HFFc6 (cell line): ENCODE measurements around the gene CPHXL. TPM values are rescaled to one million over a fixed set of nuclear protein-coding genes. Genes with fewer than 3 reads are reported as not detected.

Experiments
- DNase-seq: peaks from one replicate; pipeline ENCODE4 v3.0.0-alpha.2; 2018
- H3K27ac Mint-ChIP-seq: 2 replicates; pipeline ENCODE4 v1.8.0; 2020; ENCODE audit warnings: mild to moderate bottlenecking, mixed read lengths
- H3K27me3 Mint-ChIP-seq: 2 replicates; pipeline ENCODE4 v1.8.0; 2021; ENCODE audit warnings: mild to moderate bottlenecking, moderate library complexity, mixed read lengths; ENCODE audit not compliant: insufficient read depth
- H3K36me3 Mint-ChIP-seq: 2 replicates; pipeline ENCODE4 v1.8.0; 2021; ENCODE audit warnings: low read depth, mixed read lengths
- H3K4me1 Mint-ChIP-seq: 2 replicates; pipeline ENCODE4 v1.8.0; 2020; ENCODE audit warnings: low read depth, mixed read lengths
- H3K4me3 Mint-ChIP-seq: 2 replicates; pipeline ENCODE4 v1.8.0; 2020; ENCODE audit warnings: mild to moderate bottlenecking, moderate library complexity, mixed read lengths
- H3K9me3 Mint-ChIP-seq: 2 replicates; pipeline ENCODE4 v1.8.0; 2020; ENCODE audit warnings: mild to moderate bottlenecking, mixed read lengths
- CTCF ChIP-seq: fragments of 200-600 bp; sonication (generic); IDR thresholded peaks from 2 replicates; pipeline ENCODE4 v1.5.0; 2021; ENCODE audit warnings: antibody characterized with exemption, mild to moderate bottlenecking
- total RNA-seq, 6 experiments: library from RNA; stranded (reverse); fragmentation: NEBNext Ultra II Directional; extraction: Animal tissue kit (Norgen Biotek cat#: 25700); gene quantifications; 2 replicates in 1 of 6; 3 replicates in 5 of 6; pipeline ENCODE4 v1.2.3, GENCODE V29; 2021

CPHXL gene
- total RNA-seq, 6 experiments from 2014 or later: not detected

- no peak overlapping the region for H3K4me3 Mint-ChIP-seq
- peaks cover 5% of the 10 kb centered on the region for H3K27me3 Mint-ChIP-seq
- no peak for TF ChIP-seq CTCF
- peaks cover 21% of the 10 kb centered on the region for H3K4me1 Mint-ChIP-seq
- DNase-seq: no peak
- H3K9me3 Mint-ChIP-seq: no peaks in the 10 kb centered on the region
- H3K27ac Mint-ChIP-seq: no peak overlapping the region
- no peaks in the 10 kb centered on the region for H3K36me3 Mint-ChIP-seq
Measured at GRCh38 chr16:75732871-75733270, 6.6 kb upstream of the CPHXL start.

GRCh38 chr16:75727221-75727620 is 931 bp upstream of the CPHXL start:
- no peaks in the 10 kb centered on the region for H3K9me3 Mint-ChIP-seq
- H3K27me3 Mint-ChIP-seq: peaks cover 6% of the 10 kb centered on the region
- DNase-seq: no peak
- no peak overlapping the region for H3K27ac Mint-ChIP-seq
- TF ChIP-seq CTCF: no peak
- no peak overlapping the region for H3K4me3 Mint-ChIP-seq
- no peaks in the 10 kb centered on the region for H3K36me3 Mint-ChIP-seq
- H3K4me1 Mint-ChIP-seq: no peaks in the 10 kb centered on the region

- Mint-ChIP-seq H3K4me1 (no peaks in the 10 kb centered on the region), H3K36me3 (no peaks in the 10 kb centered on the region), H3K4me3 (no peak overlapping the region), H3K27ac (no peak overlapping the region), H3K9me3 (peaks cover 4% of the 10 kb centered on the region; the same call in 1 of the 2 replicates), H3K27me3 (no peaks in the 10 kb centered on the region; the same call in none of the 2 replicates)
- DNase-seq: no peak
- TF ChIP-seq CTCF: no peak
Measured at GRCh38 chr16:75718452-75718851, 7.8 kb downstream of the CPHXL start.

GRCh38 chr16:75714661-75715060 is 11.6 kb downstream of the CPHXL start:
- no peak overlapping the region for H3K27ac Mint-ChIP-seq
- no peak for DNase-seq
- H3K36me3 Mint-ChIP-seq: no peaks in the 10 kb centered on the region
- H3K9me3 Mint-ChIP-seq: peaks cover 10% of the 10 kb centered on the region
- no peaks in the 10 kb centered on the region for H3K4me1 Mint-ChIP-seq
- TF ChIP-seq CTCF: no peak
- H3K4me3 Mint-ChIP-seq: no peak overlapping the region
- peaks cover 2% of the 10 kb centered on the region for H3K27me3 Mint-ChIP-seq

GRCh38 chr16:75710344-75710743 is 15.9 kb downstream of the CPHXL start:
- Mint-ChIP-seq H3K4me1 (no peaks in the 10 kb centered on the region; the same call in 1 of the 2 replicates), H3K36me3 (no peaks in the 10 kb centered on the region), H3K27me3 (peaks cover 8% of the 10 kb centered on the region), H3K27ac (no peak overlapping the region), H3K4me3 (no peak overlapping the region), H3K9me3 (peaks cover 11% of the 10 kb centered on the region)
- DNase-seq: no peak
- no peak for TF ChIP-seq CTCF

GRCh38 chr16:75703306-75703705 is 23.0 kb downstream of the CPHXL start:
- Mint-ChIP-seq H3K27me3 (peaks cover 11% of the 10 kb centered on the region), H3K4me3 (no peak overlapping the region), H3K36me3 (no peaks in the 10 kb centered on the region), H3K27ac (no peak overlapping the region), H3K9me3 (no peaks in the 10 kb centered on the region), H3K4me1 (peaks cover 20% of the 10 kb centered on the region; the same call in 1 of the 2 replicates)
- no peak for DNase-seq
- no peak for TF ChIP-seq CTCF
